ENCODE measurements around the gene SLAMF9.
A peak's percentile ranks its signal among the peaks of the same experiment; 100 is the strongest.
"Not testable (repeated sequence)": the region's sequence is repeated elsewhere in the genome, so short reads cannot be mapped to it uniquely, and the experiment has no call there.

SLAMF9 gene

DNA sequence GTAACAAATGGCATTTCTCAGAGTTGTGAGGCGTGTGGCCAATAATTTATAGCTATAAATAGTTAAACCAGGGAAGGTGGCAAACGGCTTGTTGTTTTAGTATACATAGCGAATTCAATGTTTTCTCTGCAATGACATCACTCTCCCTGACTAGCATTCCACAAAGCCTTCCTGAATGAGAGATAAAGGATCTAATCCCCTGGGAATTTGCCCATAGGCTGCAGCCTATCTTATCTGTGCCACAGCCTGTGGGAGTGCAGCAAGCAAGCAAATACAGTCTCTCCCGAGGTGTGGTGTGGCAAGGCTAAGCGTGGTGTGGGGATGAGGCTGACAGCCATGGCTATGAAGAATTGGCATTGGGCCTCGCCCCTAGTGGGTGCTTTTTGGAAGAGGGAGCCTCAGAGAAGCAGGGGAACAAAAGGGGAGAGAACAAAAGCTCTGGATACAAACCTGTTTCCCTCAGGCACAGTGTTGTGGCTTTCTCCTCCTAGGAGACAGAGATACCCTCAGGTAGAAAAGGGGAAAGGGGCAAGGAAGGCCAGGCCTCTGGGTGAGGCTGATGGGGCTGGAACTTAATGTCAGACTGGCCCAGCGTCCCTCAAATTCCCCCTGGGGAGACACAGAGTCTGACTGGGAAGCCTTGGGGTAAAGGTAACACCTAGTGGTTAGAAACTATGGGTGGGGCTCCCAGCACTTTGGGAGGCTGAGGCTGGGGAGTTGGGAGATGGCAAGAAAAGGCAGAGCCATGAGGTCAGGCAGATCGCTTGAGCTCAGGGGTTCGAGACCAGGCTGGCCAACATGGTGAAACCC, 37.6 kb downstream of the SLAMF9 start:
- Histone ChIP-seq H3K27ac (ENCODE audit: low read depth, low read length) (no peak overlapping the region), H3K27me3 (ENCODE audit: control insufficient read depth in 1 of 2, insufficient read depth in 2 of 2, low read length in 2 of 2) (no peaks in the 10 kb centered on the region), H3K9ac (ENCODE audit: low read depth in 1 of 2, low read length in 2 of 2) (no peak overlapping the region), H3K4me3 (ENCODE audit: low read depth in 1 of 2, low read length in 2 of 2) (no peak overlapping the region), H3K4me1 (ENCODE audit: control insufficient read depth in 1 of 2, insufficient read depth in 2 of 2, low read length in 2 of 2) (peaks cover 58 to 66% of the 10 kb centered on the region in 2 donors), H3K9me3 (ENCODE audit: control insufficient read depth in 1 of 2, low read length in 2 of 2) (no peaks in the 10 kb centered on the region), H3K36me3 (ENCODE audit: control insufficient read depth in 1 of 2, insufficient read depth in 2 of 2, low read length in 2 of 2) (peaks cover 29 to 39% of the 10 kb centered on the region in 2 donors)

DNA sequence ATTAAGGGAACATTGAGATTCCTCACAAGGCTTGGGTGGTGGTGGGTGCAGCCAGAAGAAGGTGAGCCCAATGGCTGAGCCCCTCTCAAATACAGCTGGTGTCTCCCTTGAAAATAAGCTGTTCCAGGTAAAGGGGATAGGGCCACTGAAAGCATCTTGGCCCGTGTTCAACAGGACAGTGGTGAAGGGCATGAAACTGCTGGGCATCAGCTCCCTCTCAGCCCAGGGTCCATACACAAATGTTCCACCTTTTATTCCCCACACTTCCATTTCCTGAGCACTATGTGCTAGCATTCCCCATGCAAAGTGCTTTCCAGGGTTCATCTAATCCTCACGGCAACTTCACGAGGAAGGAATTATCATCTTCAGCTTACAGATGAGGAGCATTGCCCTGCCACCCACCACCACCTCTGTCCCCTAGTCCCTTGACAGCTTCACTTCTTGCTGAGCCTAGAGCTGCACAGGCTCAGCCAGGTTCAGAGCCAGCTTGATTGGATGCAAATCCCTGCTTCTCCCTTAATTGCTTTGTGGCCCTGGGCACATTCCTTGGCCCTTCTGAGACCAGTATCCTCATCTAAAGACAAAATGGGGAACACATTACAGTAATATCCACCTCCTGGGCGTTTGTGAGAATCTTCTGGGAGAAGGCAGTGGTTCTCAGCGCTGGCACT, 38.3 kb downstream of the SLAMF9 start:
- no peaks in the 10 kb centered on the region for H3K9me3 ChIP-seq (ENCODE audit: control insufficient read depth in 1 of 2, low read length in 2 of 2)
- no peaks in the 10 kb centered on the region for H3K27me3 ChIP-seq (ENCODE audit: control insufficient read depth in 1 of 2, insufficient read depth in 2 of 2, low read length in 2 of 2)
- H3K4me3 ChIP-seq (ENCODE audit: low read depth in 1 of 2, low read length in 2 of 2), result no peak overlapping the region
- H3K4me1 ChIP-seq (ENCODE audit: control insufficient read depth in 1 of 2, insufficient read depth in 2 of 2, low read length in 2 of 2), result peaks cover 58 to 66% of the 10 kb centered on the region in 2 donors
- H3K27ac ChIP-seq (ENCODE audit: low read depth, low read length), result no peak overlapping the region
- no peak overlapping the region for H3K9ac ChIP-seq (ENCODE audit: low read depth in 1 of 2, low read length in 2 of 2)
- H3K36me3 ChIP-seq (ENCODE audit: control insufficient read depth in 1 of 2, insufficient read depth in 2 of 2, low read length in 2 of 2), result peaks cover 26 to 34% of the 10 kb centered on the region in 2 donors

DNA sequence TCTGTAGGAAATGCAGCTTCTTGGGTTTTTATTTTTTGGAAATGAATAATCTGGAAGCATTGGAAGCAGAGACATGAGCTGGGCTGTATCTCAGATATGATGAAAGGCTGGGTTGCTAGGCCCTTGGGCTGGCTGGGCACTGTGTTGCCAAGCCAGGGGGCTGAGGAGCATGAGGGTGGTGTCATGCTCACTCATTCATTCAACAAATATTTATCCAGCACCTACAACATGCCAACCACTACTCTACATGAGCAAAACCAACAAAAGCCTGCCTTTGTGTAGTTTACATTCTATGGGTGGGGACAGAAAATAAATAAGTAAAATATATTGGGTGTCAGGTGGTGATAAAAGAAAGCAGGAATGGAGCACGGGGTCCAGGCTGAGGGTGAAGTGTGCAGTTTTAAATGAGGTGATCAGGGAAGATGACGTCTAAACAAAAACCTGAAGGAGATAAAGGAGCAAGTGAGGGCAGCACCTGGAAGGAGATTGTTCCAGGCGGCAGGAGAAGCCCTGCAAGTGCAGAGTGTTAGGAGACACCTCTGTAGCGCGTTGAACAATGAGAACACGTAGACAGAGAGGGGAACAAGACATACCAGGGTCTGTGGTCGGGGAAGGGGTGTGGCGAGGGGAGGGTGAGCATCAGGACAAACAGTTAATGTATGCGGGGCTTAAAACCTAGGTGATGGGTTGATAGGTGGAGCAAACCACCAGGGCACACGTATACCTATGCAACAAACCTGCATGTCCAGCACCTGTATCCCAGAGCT, 39.6 kb downstream of the SLAMF9 start:
- peaks cover 16 to 21% of the 10 kb centered on the region in 2 donors for H3K36me3 ChIP-seq (ENCODE audit: control insufficient read depth in 1 of 2, insufficient read depth in 2 of 2, low read length in 2 of 2)
- H3K27ac ChIP-seq (ENCODE audit: low read depth, low read length), result no peak overlapping the region
- H3K27me3 ChIP-seq (ENCODE audit: control insufficient read depth in 1 of 2, insufficient read depth in 2 of 2, low read length in 2 of 2), result no peaks in the 10 kb centered on the region
- peaks cover 62 to 73% of the 10 kb centered on the region in 2 donors for H3K4me1 ChIP-seq (ENCODE audit: control insufficient read depth in 1 of 2, insufficient read depth in 2 of 2, low read length in 2 of 2)
- no peaks in the 10 kb centered on the region for H3K9me3 ChIP-seq (ENCODE audit: control insufficient read depth in 1 of 2, low read length in 2 of 2)
- H3K4me3 ChIP-seq (ENCODE audit: low read depth in 1 of 2, low read length in 2 of 2), result no peak overlapping the region
- H3K9ac ChIP-seq (ENCODE audit: low read depth in 1 of 2, low read length in 2 of 2), result no peak overlapping the region

DNA sequence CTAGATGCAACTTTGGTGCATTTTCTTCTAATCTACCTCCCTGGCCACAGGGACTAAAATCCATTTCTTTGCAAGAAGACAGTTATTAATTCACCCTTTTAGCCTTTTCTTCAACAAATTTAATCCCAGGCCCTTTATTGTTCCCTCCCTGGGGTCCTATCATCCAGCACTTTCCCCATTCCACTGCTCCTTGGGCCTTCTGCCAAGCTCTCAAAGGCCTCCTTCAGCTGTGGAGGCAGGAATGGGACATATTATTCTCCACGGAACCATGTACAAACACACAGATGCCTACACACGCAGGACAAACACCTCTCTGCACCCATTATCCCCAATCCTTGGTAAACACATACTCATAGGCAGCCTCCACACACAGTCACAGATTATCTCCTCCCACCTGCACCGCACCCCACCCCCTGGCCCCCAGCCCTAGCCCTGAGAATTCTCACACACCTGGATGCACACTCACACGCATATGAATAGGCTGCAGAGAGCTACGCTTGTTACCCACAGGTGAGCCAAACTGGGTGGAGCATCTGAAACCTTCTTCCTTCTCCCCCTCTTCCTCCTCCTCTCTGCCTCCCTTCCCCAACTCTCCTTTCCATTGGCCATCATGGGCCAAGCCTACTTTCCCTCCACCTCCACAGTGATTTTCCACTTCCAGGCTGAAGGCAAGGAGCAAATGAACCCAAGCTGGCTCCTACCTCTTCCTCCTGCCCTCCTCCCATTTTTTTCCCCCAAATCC, 40.4 kb downstream of the SLAMF9 start:
- Histone ChIP-seq H3K4me1 (ENCODE audit: control insufficient read depth in 1 of 2, insufficient read depth in 2 of 2, low read length in 2 of 2) (peaks cover 64 to 73% of the 10 kb centered on the region in 2 donors), H3K27me3 (ENCODE audit: control insufficient read depth in 1 of 2, insufficient read depth in 2 of 2, low read length in 2 of 2) (no peaks in the 10 kb centered on the region), H3K27ac (ENCODE audit: low read depth, low read length) (no peak overlapping the region), H3K9me3 (ENCODE audit: control insufficient read depth in 1 of 2, low read length in 2 of 2) (no peaks in the 10 kb centered on the region), H3K36me3 (ENCODE audit: control insufficient read depth in 1 of 2, insufficient read depth in 2 of 2, low read length in 2 of 2) (peaks cover 8 to 13% of the 10 kb centered on the region in 2 donors), H3K9ac (ENCODE audit: low read depth in 1 of 2, low read length in 2 of 2) (no peak overlapping the region), H3K4me3 (ENCODE audit: low read depth in 1 of 2, low read length in 2 of 2) (no peak overlapping the region)

DNA sequence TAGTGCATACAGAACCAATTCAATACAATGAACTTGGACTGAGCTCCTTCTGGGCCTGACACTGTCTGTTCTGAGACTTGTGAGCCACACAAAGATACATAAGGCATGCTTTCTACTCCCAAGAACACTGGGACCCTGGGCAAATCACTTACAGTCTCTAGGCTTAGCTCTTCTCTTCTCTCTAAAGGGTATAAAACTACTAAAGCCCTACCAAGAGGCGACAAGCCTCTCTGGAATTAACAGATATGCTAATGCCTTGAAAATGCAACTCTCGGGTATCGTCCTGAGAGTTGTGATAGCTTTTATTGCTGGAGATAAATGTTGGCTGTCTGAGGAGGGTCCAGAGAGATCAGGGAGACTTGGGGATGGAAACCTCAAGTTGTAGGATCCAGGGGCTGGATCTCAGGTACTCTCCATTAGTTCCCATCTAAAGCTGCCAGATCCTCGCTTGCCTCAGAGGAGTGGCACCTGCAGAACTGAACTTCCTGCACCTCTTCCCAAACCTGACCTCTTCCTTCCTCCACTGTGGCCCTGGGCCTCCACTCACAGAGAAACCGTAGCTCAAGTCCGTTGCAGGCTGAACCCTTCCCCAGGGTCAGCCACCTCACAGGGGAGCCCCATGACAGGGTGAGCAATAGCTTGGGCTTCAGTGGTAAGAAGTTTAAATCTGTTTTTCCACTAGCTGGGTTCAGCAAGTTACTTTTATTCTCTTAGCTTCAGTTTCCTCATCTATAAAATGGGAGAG, 42.5 kb downstream of the SLAMF9 start:
- Histone ChIP-seq H3K9me3 (ENCODE audit: control insufficient read depth in 1 of 2, low read length in 2 of 2) (no peaks in the 10 kb centered on the region), H3K36me3 (ENCODE audit: control insufficient read depth in 1 of 2, insufficient read depth in 2 of 2, low read length in 2 of 2) (no peaks in the 10 kb centered on the region), H3K9ac (ENCODE audit: low read depth in 1 of 2, low read length in 2 of 2) (peak overlapping the region in 1 of 2 donors; percentile 7), H3K4me3 (ENCODE audit: low read depth in 1 of 2, low read length in 2 of 2) (peak overlapping the region in 1 of 2 donors; percentile 7), H3K4me1 (ENCODE audit: control insufficient read depth in 1 of 2, insufficient read depth in 2 of 2, low read length in 2 of 2) (peaks cover 67 to 69% of the 10 kb centered on the region in 2 donors), H3K27ac (ENCODE audit: low read depth, low read length) (peak overlapping the region; percentile 25), H3K27me3 (ENCODE audit: control insufficient read depth in 1 of 2, insufficient read depth in 2 of 2, low read length in 2 of 2) (no peaks in the 10 kb centered on the region)

DNA sequence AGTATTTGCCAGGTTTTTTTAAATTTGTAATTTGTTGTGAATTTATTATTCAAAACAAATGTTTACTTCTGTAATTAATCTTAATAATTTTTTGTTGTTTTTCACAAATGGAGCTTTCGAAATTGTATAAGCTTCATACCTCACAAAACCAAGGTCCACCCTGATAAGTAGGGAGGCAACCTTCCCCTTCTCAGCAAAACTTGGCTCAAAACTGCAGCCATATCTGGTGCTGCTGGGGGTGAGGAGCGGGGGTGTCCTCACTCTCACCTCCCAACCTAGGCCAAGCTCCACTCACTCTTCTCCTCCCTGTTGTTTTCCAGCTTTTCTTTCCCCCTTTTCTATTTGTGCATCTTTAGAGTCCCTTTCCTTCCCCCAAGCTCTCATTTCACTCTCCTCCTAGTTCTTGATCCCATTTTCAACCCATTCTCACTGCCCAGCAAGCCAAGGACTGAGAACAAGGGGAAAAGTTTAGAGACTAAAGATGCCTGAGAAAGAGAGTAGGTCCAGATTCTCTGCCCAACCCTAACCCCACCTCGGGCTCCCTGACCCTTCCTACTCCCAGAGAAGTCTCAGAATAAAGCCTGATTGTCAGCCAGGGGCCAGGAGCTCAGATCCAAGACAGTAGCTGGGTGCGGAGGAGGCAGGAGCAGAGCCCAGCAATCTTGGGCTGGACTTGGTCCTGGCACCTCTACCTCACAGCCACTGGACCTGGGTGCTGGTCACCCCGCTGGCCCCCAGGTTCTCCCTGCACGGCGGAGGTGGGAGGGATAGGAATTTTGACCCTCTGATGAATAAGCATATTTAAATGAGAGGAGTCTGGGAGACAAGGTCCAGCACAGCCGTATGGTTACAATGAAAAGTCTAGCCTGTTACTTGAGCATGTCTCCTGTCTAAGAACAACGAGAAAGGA, 45.8 kb downstream of the SLAMF9 start:
- Histone ChIP-seq H3K9me3 (ENCODE audit: control insufficient read depth in 1 of 2, low read length in 2 of 2) (no peaks in the 10 kb centered on the region), H3K4me1 (ENCODE audit: control insufficient read depth in 1 of 2, insufficient read depth in 2 of 2, low read length in 2 of 2) (peaks cover 50 to 52% of the 10 kb centered on the region in 2 donors), H3K27ac (ENCODE audit: low read depth, low read length) (no peak overlapping the region), H3K27me3 (ENCODE audit: control insufficient read depth in 1 of 2, insufficient read depth in 2 of 2, low read length in 2 of 2) (no peaks in the 10 kb centered on the region), H3K9ac (ENCODE audit: low read depth in 1 of 2, low read length in 2 of 2) (no peak overlapping the region), H3K4me3 (ENCODE audit: low read depth in 1 of 2, low read length in 2 of 2) (no peak overlapping the region), H3K36me3 (ENCODE audit: control insufficient read depth in 1 of 2, insufficient read depth in 2 of 2, low read length in 2 of 2) (no peaks in the 10 kb centered on the region)

DNA sequence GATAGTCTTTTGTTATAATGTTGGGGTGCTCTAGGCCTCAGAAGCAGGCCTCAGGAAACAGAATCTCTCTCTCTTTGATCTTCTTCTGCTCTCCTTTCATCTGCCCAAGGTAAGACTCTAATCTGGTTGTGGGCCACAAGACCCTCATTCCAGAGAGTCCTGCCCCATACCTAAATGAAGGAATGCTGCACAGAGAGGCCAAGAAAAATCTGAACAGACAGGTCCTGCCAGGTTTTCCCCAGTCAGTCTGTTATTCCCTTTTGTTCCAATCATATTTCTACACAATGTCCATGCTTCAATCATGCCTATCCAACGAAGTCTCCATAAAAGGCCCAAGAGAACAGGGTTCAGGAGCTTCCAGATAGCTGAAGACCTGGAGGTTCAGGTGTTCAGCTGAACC, 47.1 kb downstream of the SLAMF9 start:
- Histone ChIP-seq H3K27me3 (ENCODE audit: control insufficient read depth in 1 of 2, insufficient read depth in 2 of 2, low read length in 2 of 2) (no peaks in the 10 kb centered on the region), H3K9ac (ENCODE audit: low read depth in 1 of 2, low read length in 2 of 2) (no peak overlapping the region), H3K27ac (ENCODE audit: low read depth, low read length) (no peak overlapping the region), H3K4me1 (ENCODE audit: control insufficient read depth in 1 of 2, insufficient read depth in 2 of 2, low read length in 2 of 2) (peaks cover 47 to 48% of the 10 kb centered on the region in 2 donors), H3K36me3 (ENCODE audit: control insufficient read depth in 1 of 2, insufficient read depth in 2 of 2, low read length in 2 of 2) (no peaks in the 10 kb centered on the region), H3K4me3 (ENCODE audit: low read depth in 1 of 2, low read length in 2 of 2) (no peak overlapping the region), H3K9me3 (ENCODE audit: control insufficient read depth in 1 of 2, low read length in 2 of 2) (no peaks in the 10 kb centered on the region)

DNA sequence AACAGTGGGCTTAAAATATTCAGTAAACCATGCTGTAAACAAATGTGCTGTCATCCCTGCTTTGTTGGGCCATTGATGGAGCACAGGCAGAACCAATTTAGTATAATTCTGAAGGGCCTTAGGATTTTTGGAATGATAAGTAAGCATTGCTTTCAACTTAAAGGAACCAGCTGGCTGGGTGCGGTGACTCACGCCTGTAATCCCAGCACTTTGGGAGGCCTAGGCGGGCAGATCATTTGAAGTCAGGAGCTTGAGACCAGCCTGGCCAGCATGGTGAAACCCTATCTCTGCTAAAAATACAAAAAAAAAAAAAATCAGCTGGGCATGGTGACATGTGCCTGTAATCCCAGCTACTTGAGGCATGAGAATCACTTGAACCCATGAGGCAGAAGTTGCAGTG, 50.0 kb downstream of the SLAMF9 start:
- H3K4me3 ChIP-seq (ENCODE audit: low read depth in 1 of 2, low read length in 2 of 2); H3K9me3 ChIP-seq (ENCODE audit: control insufficient read depth in 1 of 2, low read length in 2 of 2); H3K36me3 ChIP-seq (ENCODE audit: control insufficient read depth in 1 of 2, insufficient read depth in 2 of 2, low read length in 2 of 2); H3K27ac ChIP-seq (ENCODE audit: low read depth, low read length); H3K9ac ChIP-seq (ENCODE audit: low read depth in 1 of 2, low read length in 2 of 2); H3K27me3 ChIP-seq (ENCODE audit: control insufficient read depth in 1 of 2, insufficient read depth in 2 of 2, low read length in 2 of 2): not testable (repeated sequence)
- peaks cover 35 to 37% of the 10 kb centered on the region in 2 donors for H3K4me1 ChIP-seq (ENCODE audit: control insufficient read depth in 1 of 2, insufficient read depth in 2 of 2, low read length in 2 of 2)
